T-helper 2 cell treated with Interferon-gamma antibody and Interleukin-4, amounts not matched to agents 5 μg/mL and 100 μg/mL, for 36 hours (primary cell): ENCODE measurements around the gene DPEP2NB.
"Not testable (repeated sequence)": the region's sequence is repeated elsewhere in the genome, so short reads cannot be mapped to it uniquely, and the experiment has no call there.

Source experiments
- DNase-seq: peaks from one replicate; pipeline ENCODE4 v3.0.0; 2021; ENCODE audit warnings: low spot score
- H3K27ac Mint-ChIP-seq: one replicate; pipeline ENCODE4 v1.8.0; 2021; ENCODE audit warnings: mild to moderate bottlenecking, mixed read lengths
- H3K27me3 Mint-ChIP-seq: one replicate; pipeline ENCODE4 v1.8.0; 2021; ENCODE audit warnings: low read depth, mixed read lengths
- H3K36me3 Mint-ChIP-seq: one replicate; pipeline ENCODE4 v1.8.0; 2021; ENCODE audit warnings: low read depth, mixed read lengths
- H3K4me1 Mint-ChIP-seq: one replicate; pipeline ENCODE4 v1.8.0; 2021; ENCODE audit warnings: low read depth, mixed read lengths
- H3K4me3 Mint-ChIP-seq: one replicate; pipeline ENCODE4 v1.8.0; 2022; ENCODE audit warnings: mild to moderate bottlenecking, moderate library complexity, mixed read lengths
- H3K9me3 Mint-ChIP-seq: one replicate; pipeline ENCODE4 v1.8.0; 2021; ENCODE audit warnings: mixed read lengths

Gene DPEP2NB

GRCh38 chr16:67982011-67982696 lies 33.6 kb downstream of the DPEP2NB start:
- Mint-ChIP-seq H3K27me3 (no peaks in the 10 kb centered on the region), H3K36me3 (no peaks in the 10 kb centered on the region), H3K4me1 (peaks cover 17% of the 10 kb centered on the region), H3K9me3 (no peaks in the 10 kb centered on the region), H3K27ac (no peak overlapping the region), H3K4me3 (no peak overlapping the region)
- DNase-seq: no peak

- no peak for DNase-seq
- Mint-ChIP-seq H3K27ac (no peak within 1 kb of the TSS), H3K4me1 (peaks cover 17% of the 10 kb centered on the region), H3K36me3 (no peaks in the 10 kb centered on the region), H3K27me3 (no peaks in the 10 kb centered on the region), H3K4me3 (no peak within 1 kb of the TSS), H3K9me3 (no peaks in the 10 kb centered on the region)
These were observed 35.6 kb downstream of the DPEP2NB start, which contains the start of gene DPEP3 for GRCh38 chr16:67979955-67980678. DPEP3 (minus strand) TSS chr16:67980499; CDS start chr16:67980380, 119 bp downstream.

GRCh38 chr16:67977469-67978227 lies 38.1 kb downstream of the DPEP2NB start:
- Mint-ChIP-seq H3K36me3 (no peaks in the 10 kb centered on the region), H3K4me3 (no peak overlapping the region), H3K27me3 (peaks cover 2% of the 10 kb centered on the region), H3K9me3 (no peaks in the 10 kb centered on the region), H3K4me1 (no peaks in the 10 kb centered on the region), H3K27ac (no peak overlapping the region)
- DNase-seq: no peak

- H3K4me3 Mint-ChIP-seq: no peak overlapping the region
- no peaks in the 10 kb centered on the region for H3K36me3 Mint-ChIP-seq
- DNase-seq: no peak
- no peak overlapping the region for H3K27ac Mint-ChIP-seq
- H3K27me3 Mint-ChIP-seq: peaks cover 2% of the 10 kb centered on the region
- no peaks in the 10 kb centered on the region for H3K4me1 Mint-ChIP-seq
- H3K9me3 Mint-ChIP-seq: no peaks in the 10 kb centered on the region
These were observed 38.7 kb downstream of the DPEP2NB start for GRCh38 chr16:67977005-67977404.

- Mint-ChIP-seq H3K36me3 (no peaks in the 10 kb centered on the region), H3K27me3 (peaks cover 2% of the 10 kb centered on the region), H3K4me1 (no peaks in the 10 kb centered on the region), H3K27ac (no peak overlapping the region), H3K9me3 (no peaks in the 10 kb centered on the region), H3K4me3 (no peak overlapping the region)
- no peak for DNase-seq
These were observed 39.5 kb downstream of the DPEP2NB start for GRCh38 chr16:67976205-67976604.

GRCh38 chr16:67975321-67976105 lies 40.2 kb downstream of the DPEP2NB start:
- Mint-ChIP-seq H3K27me3 (peaks cover 2% of the 10 kb centered on the region), H3K36me3 (no peaks in the 10 kb centered on the region), H3K4me1 (no peaks in the 10 kb centered on the region), H3K9me3 (no peaks in the 10 kb centered on the region), H3K4me3 (no peak overlapping the region), H3K27ac (no peak overlapping the region)
- DNase-seq: no peak

GRCh38 chr16:67972285-67972684 lies 43.4 kb downstream of the DPEP2NB start:
- not testable (repeated sequence) for H3K9me3 Mint-ChIP-seq, H3K4me1 Mint-ChIP-seq, H3K27ac Mint-ChIP-seq, DNase-seq, H3K27me3 Mint-ChIP-seq, H3K4me3 Mint-ChIP-seq, H3K36me3 Mint-ChIP-seq

GRCh38 chr16:67971111-67971510 lies 44.6 kb downstream of the DPEP2NB start:
- Mint-ChIP-seq H3K4me1 (peaks cover 15% of the 10 kb centered on the region), H3K27me3 (peaks cover 2% of the 10 kb centered on the region), H3K36me3 (no peaks in the 10 kb centered on the region), H3K9me3 (no peaks in the 10 kb centered on the region), H3K4me3 (peak overlapping the region; percentile 26), H3K27ac (no peak overlapping the region)
- no peak for DNase-seq

- Mint-ChIP-seq H3K4me3 (peak overlapping the region; percentile 91), H3K9me3 (no peaks in the 10 kb centered on the region), H3K36me3 (peaks cover 3% of the 10 kb centered on the region), H3K4me1 (peaks cover 19% of the 10 kb centered on the region), H3K27me3 (peaks cover 1% of the 10 kb centered on the region), H3K27ac (peak overlapping the region; percentile 97)
- no peak for DNase-seq
These were observed 46.3 kb downstream of the DPEP2NB start for GRCh38 chr16:67969254-67970039.

- H3K9me3 Mint-ChIP-seq: no peaks in the 10 kb centered on the region
- H3K27me3 Mint-ChIP-seq: no peaks in the 10 kb centered on the region
- peak; percentile 92 for DNase-seq
- H3K4me3 Mint-ChIP-seq: peak within 1 kb of the TSS; percentile 99
- H3K36me3 Mint-ChIP-seq: peaks cover 3% of the 10 kb centered on the region
- H3K4me1 Mint-ChIP-seq: peaks cover 19% of the 10 kb centered on the region
- peak within 1 kb of the TSS; percentile 97 for H3K27ac Mint-ChIP-seq
These were observed 47.1 kb downstream of the DPEP2NB start, which contains the start of gene SLC12A4 for GRCh38 chr16:67968400-67969253. SLC12A4 (minus strand) TSS chr16:67968637; CDS start chr16:67968553, 84 bp downstream.

- H3K4me1 Mint-ChIP-seq: peaks cover 19% of the 10 kb centered on the region
- peak overlapping the region; percentile 97 for H3K27ac Mint-ChIP-seq
- no peaks in the 10 kb centered on the region for H3K27me3 Mint-ChIP-seq
- DNase-seq: peak; percentile 38
- H3K4me3 Mint-ChIP-seq: peak overlapping the region; percentile 99
- H3K9me3 Mint-ChIP-seq: no peaks in the 10 kb centered on the region
- H3K36me3 Mint-ChIP-seq: peaks cover 3% of the 10 kb centered on the region
These were observed 47.7 kb downstream of the DPEP2NB start for GRCh38 chr16:67967958-67968399.
